ENCODE results near the gene MZB1. TPM values are rescaled to one million over a fixed set of nuclear protein-coding genes. Genes with fewer than 3 reads are reported as not detected.

The MZB1 gene
- total RNA-seq, 1 donor: 0.18 TPM

- TF ChIP-seq CTCF (IDR thresholded peaks at IDR 0.05; ENCODE audit: insufficient read depth, low read length): no peak
- no peak for DNase-seq (ENCODE audit: low read depth)
- H3K4me3 ChIP-seq (ENCODE audit: low read depth, low read length): no peak overlapping the region
These were observed 7.6 kb downstream of the MZB1 start for GRCh38 chr5:139381837-139382761.

- H3K4me3 ChIP-seq (ENCODE audit: low read depth, low read length): no peak overlapping the region
- no peak for TF ChIP-seq CTCF (IDR thresholded peaks at IDR 0.05; ENCODE audit: insufficient read depth, low read length)
- no peak for DNase-seq (ENCODE audit: low read depth)
These were observed 9.9 kb downstream of the MZB1 start for GRCh38 chr5:139379626-139380449.

- no peak overlapping the region for H3K4me3 ChIP-seq (ENCODE audit: low read depth, low read length)
- no peak for TF ChIP-seq CTCF (IDR thresholded peaks at IDR 0.05; ENCODE audit: insufficient read depth, low read length)
- DNase-seq (ENCODE audit: low read depth): no peak
These were observed 10.8 kb downstream of the MZB1 start for GRCh38 chr5:139378941-139379361.

DNA sequence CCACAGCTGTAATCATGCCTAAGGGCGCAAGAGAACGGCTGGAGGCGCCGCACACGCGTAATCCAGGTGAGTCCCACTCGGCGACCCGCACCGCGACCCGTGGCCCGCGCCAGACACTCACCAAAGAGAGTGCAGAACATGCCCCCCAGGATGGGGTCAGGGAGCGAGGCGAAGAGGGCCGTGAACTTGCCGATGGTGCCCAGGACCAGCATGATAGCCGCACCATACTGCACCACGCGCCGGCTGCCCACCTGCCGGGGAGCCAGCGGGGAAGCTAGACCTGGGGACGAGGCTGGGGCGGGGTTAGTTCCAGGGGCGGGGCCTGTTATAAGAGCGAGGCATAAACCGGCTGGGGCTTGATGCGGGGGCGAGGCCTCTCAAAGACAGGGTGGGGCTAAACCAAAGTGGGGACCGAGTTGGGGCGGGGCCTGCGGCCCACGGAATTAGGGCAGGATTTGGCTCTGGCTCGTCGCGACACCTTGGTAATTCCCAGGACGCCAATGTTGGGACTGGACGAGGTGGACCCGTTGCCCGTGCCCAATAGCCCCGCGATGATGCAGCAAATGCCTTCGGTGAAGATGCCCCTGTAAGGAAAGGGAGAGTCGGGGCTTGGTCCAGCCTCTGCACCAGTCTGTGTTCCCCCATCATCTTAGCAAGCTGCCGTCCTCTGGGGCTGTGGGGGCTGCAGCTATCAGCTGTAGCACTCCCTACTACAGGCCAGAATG lies 11.4 kb downstream of the MZB1 start:
- H3K4me3 ChIP-seq (ENCODE audit: low read depth, low read length): no peak overlapping the region
- no peak for DNase-seq (ENCODE audit: low read depth)
- no peak for TF ChIP-seq CTCF (IDR thresholded peaks at IDR 0.05; ENCODE audit: insufficient read depth, low read length)

- DNase-seq (ENCODE audit: low read depth): no peak
- no peak overlapping the region for H3K4me3 ChIP-seq (ENCODE audit: low read depth, low read length)
- no peak for TF ChIP-seq CTCF (IDR thresholded peaks at IDR 0.05; ENCODE audit: insufficient read depth, low read length)
These were observed 12.5 kb downstream of the MZB1 start for GRCh38 chr5:139377226-139377625.

DNA sequence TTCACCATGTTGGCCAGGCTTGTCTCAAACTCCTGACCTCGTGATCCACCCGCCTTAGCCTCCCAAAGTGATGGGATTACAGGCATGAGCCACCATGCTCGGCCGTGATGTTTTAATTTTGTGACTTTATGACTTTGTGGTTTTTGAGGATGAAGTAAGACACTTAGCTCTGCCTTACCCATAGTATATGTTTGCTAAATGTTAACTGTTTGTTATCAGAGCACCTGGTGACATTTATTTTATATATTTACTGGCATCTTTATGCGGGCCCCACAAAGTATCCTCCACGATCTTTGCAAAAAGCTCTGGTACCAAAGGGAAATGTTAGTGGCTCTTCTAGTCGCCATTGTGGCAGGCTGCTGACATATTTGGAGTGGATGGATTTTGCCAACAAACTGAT lies 13.3 kb downstream of the MZB1 start:
- no peak for DNase-seq (ENCODE audit: low read depth)
- H3K4me3 ChIP-seq (ENCODE audit: low read depth, low read length): no peak overlapping the region
- no peak for TF ChIP-seq CTCF (IDR thresholded peaks at IDR 0.05; ENCODE audit: insufficient read depth, low read length)
